ENCODE results near the gene LTK. TPM values are rescaled to one million over a fixed set of nuclear protein-coding genes. Genes with fewer than 3 reads are reported as not detected.

The LTK gene
- total RNA-seq, 1 donor from 2014 or later: 0.69 TPM

- no peak for DNase-seq (ENCODE audit: low read depth)
- no peak overlapping the region for H3K4me3 ChIP-seq (ENCODE audit: low read depth, low read length)
- peak; percentile 16 for TF ChIP-seq CTCF (conservative IDR thresholded peaks at IDR 0.05; ENCODE audit: low read depth, low read length)
Observed at GRCh38 chr15:41506796-41507341, 6.8 kb downstream of the LTK start.

DNA sequence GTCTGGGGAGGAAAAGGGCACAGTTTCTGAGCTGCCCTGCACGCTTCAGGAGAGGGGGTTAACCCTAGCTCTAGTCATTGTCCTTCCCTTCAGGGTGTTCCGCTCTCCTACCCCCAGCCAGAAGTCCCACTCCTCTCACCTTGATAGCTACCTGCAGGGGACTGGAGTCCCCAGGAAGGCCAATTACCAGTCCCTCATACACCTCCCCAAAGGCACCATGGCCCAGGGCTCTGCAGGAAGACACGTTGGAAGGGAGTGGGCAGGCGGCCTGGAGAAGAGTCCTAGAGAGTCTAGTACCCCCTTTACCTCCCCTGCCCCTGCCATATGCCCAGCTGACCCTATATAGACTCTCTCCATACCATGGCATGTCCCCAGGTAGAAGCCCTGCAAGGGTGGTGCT is 7.9 kb downstream of the LTK start:
- no peak for TF ChIP-seq CTCF (conservative IDR thresholded peaks at IDR 0.05; ENCODE audit: low read depth, low read length)
- no peak for DNase-seq (ENCODE audit: low read depth)

DNA sequence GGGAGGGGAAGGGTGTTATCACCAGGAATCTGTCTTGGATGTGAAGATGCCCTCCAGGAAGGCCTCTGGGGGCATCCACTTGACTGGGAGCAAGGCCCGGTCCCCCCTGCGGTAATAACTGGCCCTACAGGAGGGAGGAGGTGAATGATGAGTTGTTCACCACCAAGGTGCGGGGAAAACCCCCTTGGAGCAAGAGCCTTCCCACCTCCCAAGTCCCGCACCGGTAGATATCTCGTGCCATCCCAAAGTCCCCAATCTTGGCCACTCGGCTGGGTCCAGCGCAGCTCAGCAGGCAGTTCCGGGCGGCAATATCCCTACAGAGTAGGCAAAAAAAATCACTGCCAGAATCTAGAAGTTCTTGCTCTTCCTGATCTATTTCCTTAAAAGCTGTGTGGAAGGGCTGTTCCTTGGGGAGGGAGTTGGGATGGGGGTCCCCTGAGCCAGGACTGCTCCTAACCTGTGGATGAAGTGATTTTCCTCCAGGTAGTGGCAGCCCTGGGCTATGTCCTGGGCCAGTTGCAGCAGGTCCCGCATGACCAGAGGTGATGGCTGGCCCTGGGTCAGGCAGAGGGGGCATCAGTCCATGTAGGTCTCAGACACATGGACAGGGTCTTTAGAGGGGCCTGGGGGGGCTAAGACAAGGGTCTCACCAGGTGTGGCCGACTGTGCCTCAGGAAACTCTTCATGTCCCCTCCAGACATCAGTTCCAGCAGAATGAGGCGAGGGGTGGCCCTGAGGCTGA is 8.7 kb downstream of the LTK start:
- no peak for TF ChIP-seq CTCF (conservative IDR thresholded peaks at IDR 0.05; ENCODE audit: low read depth, low read length)
- no peak for DNase-seq (ENCODE audit: low read depth)
- H3K4me3 ChIP-seq (ENCODE audit: low read depth, low read length): no peak overlapping the region

More for the DNA sequence above, 7.9 kb downstream of the LTK start:
- no peak overlapping the region for H3K4me3 ChIP-seq (ENCODE audit: low read depth, low read length)

DNA sequence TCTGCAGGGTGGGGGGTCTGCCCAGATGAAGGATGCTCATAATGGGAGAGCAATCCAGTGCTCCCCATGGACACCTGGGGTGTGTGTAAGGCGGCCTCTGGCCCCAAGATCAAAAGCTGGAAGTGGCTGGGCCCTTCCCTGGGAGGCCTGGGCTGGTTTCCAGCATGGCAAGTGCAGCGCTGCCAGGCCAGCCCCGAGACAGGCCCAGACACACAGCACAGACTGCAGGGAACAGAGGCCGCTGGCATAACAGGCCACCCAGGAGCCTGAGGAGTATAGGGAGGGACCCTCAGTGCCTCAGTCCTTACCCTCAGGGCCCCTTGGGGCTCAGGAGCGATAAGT is 10.0 kb downstream of the LTK start:
- TF ChIP-seq CTCF (conservative IDR thresholded peaks at IDR 0.05; ENCODE audit: low read depth, low read length): no peak
- no peak for DNase-seq (ENCODE audit: low read depth)

DNA sequence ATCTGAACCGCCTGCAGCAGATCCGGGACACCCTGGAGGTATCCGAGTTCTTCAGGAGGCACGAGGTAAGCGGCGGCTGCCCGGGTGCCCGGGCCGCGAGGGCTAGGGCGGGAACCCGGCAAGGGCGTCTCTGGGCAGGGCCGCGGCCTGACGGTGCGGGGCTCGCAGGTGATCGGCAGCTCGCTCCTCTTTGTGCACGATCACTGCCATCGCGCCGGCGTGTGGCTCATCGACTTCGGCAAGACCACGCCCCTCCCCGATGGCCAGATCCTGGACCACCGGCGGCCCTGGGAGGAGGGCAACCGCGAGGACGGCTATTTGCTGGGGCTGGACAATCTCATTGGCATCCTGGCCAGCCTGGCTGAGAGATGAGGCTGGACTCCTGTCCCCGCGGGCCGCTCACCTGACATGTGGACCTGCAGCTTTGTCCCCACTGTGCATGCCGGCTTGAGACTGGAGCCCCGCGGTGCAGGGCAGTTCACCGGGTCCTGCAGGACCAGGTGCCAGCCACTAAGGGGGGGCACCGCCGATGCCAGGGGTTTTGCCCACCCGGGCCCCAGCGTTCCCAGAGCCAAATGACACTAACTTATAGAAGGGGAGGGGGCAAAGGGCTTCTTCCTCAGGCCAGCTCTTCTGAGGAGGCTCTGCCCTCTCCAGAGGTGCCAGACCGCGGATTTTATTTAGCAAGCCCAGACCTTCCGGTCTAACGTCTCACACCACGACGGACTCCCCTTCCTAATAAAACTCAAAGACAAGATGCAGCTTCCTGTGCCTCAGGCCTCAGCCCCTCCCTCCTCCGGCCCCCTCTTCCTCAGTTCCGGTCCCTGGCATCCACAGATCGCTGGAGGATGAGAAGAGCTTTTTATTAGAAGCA is 10.6 kb downstream of the LTK start:
- no peak for DNase-seq (ENCODE audit: low read depth)
- no peak for TF ChIP-seq CTCF (conservative IDR thresholded peaks at IDR 0.05; ENCODE audit: low read depth, low read length)
- H3K4me3 ChIP-seq (ENCODE audit: low read depth, low read length): no peak overlapping the region

More for the DNA sequence above, 10.0 kb downstream of the LTK start:
- H3K4me3 ChIP-seq (ENCODE audit: low read depth, low read length): no peak overlapping the region

DNA sequence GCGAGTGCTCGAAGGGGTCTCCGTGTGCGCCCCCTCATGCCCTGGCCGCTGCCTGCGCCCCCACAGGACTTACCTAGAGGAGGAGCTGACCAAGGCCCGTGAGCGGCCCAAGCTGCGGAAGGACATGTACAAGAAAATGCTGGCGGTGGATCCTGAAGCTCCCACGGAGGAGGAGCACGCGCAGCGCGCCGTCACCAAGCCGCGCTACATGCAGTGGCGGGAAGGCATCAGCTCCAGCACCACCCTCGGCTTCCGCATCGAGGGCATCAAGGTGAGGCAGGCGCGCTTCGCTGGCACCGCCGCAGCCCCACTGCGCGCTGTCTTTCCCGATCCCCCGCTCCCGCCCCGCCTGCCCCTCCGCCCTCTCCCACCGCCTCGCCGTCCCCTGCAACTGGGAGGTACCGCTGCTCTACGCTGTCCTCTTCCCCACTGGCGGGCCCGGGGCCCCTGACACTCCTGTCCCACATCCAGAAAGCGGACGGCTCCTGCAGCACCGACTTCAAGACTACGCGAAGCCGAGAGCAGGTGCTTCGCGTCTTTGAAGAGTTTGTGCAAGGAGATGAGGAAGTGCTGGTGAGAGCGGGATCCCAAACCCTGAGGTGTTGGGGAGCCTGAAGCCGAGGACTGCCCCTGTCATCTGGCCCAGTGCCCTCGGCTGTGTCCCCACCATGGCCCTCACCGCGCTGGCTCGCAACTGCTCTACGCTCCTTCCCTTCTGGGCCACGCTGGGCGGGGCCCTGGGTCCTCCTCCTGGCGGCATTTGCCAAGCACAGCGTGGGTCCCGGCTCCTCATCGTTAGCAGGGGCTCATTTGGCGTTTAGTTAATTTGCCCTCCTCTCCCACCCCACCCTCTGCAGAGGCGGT is 11.5 kb downstream of the LTK start:
- H3K4me3 ChIP-seq (ENCODE audit: low read depth, low read length): peak overlapping the region; percentile 3
- no peak for DNase-seq (ENCODE audit: low read depth)
- TF ChIP-seq CTCF (conservative IDR thresholded peaks at IDR 0.05; ENCODE audit: low read depth, low read length): no peak

Data from epithelial cell of proximal tubule (primary cell).